ENCODE results near the gene WNT11. TPM values are rescaled to one million over a fixed set of nuclear protein-coding genes. Genes with fewer than 3 reads are reported as not detected.

The WNT11 gene
- total RNA-seq, 1 experiment from 2014 or later = 0.97 TPM

- no peak for DNase-seq (ENCODE audit: extremely low read depth, low read depth)
Measured at GRCh38 chr11:76184551-76184993, 21.7 kb downstream of the WNT11 start.

GRCh38 chr11:76181371-76181770 is 24.9 kb downstream of the WNT11 start:
- no peak for DNase-seq (ENCODE audit: extremely low read depth, low read depth)

GRCh38 chr11:76179147-76179546 is 27.2 kb downstream of the WNT11 start:
- no peak for DNase-seq (ENCODE audit: extremely low read depth, low read depth)

- no peak for DNase-seq (ENCODE audit: extremely low read depth, low read depth)
Measured at GRCh38 chr11:76177250-76177686, 29.0 kb downstream of the WNT11 start.

- no peak for DNase-seq (ENCODE audit: extremely low read depth, low read depth)
Measured at GRCh38 chr11:76176463-76176862, 29.8 kb downstream of the WNT11 start.

- DNase-seq (ENCODE audit: extremely low read depth, low read depth) = no peak
Measured at GRCh38 chr11:76175783-76176182, 30.5 kb downstream of the WNT11 start.

GRCh38 chr11:76174330-76174729 is 32.0 kb downstream of the WNT11 start:
- no peak for DNase-seq (ENCODE audit: extremely low read depth, low read depth)

GRCh38 chr11:76173663-76174062 is 32.6 kb downstream of the WNT11 start:
- DNase-seq (ENCODE audit: extremely low read depth, low read depth) = no peak

GRCh38 chr11:76172583-76172982 is 33.7 kb downstream of the WNT11 start:
- DNase-seq (ENCODE audit: extremely low read depth, low read depth) = no peak

- no peak for DNase-seq (ENCODE audit: extremely low read depth, low read depth)
Measured at GRCh38 chr11:76170468-76170867, 35.8 kb downstream of the WNT11 start.

- no peak for DNase-seq (ENCODE audit: extremely low read depth, low read depth)
Measured at GRCh38 chr11:76169473-76169896, 36.8 kb downstream of the WNT11 start.

GRCh38 chr11:76167590-76167989 is 38.7 kb downstream of the WNT11 start:
- DNase-seq (ENCODE audit: extremely low read depth, low read depth) = no peak

- no peak for DNase-seq (ENCODE audit: extremely low read depth, low read depth)
Measured at GRCh38 chr11:76166314-76166713, 40.0 kb downstream of the WNT11 start.

GRCh38 chr11:76164861-76165751 is 41.2 kb downstream of the WNT11 start:
- no peak for DNase-seq (ENCODE audit: extremely low read depth, low read depth)

GRCh38 chr11:76164081-76164480 is 42.2 kb downstream of the WNT11 start:
- no peak for DNase-seq (ENCODE audit: extremely low read depth, low read depth)

GRCh38 chr11:76163289-76163880 is 42.9 kb downstream of the WNT11 start:
- no peak for DNase-seq (ENCODE audit: extremely low read depth, low read depth)

GRCh38 chr11:76162336-76163288 is 43.7 kb downstream of the WNT11 start:
- no peak for DNase-seq (ENCODE audit: extremely low read depth, low read depth)

- no peak for DNase-seq (ENCODE audit: extremely low read depth, low read depth)
Measured at GRCh38 chr11:76161261-76161961, 44.9 kb downstream of the WNT11 start.

GRCh38 chr11:76160856-76161255 is 45.4 kb downstream of the WNT11 start:
- no peak for DNase-seq (ENCODE audit: extremely low read depth, low read depth)

GRCh38 chr11:76159983-76160661 is 46.2 kb downstream of the WNT11 start:
- no peak for DNase-seq (ENCODE audit: extremely low read depth, low read depth)

All from NCI-H460 (cell line).